Ovary (tissue), 9 donors: Measurements from ENCODE around the gene LDLRAD4. TPM values are rescaled to one million over a fixed set of nuclear protein-coding genes. Genes with fewer than 3 reads are reported as not detected.

Source experiments
- DNase-seq, 5 donors: peaks; one replicate each; pipeline ENCODE4 v3.0.0-alpha.2; 2019 to 2020
- H3K27ac ChIP-seq, 2 donors: fragments of 200-600 bp; one replicate each; pipeline versions ENCODE4 v1.5.1 to v1.8.0; 2019 to 2022
- H3K27me3 ChIP-seq: fragments of 200-600 bp; one replicate; pipeline ENCODE4 v1.8.0; 2022
- H3K36me3 ChIP-seq: fragments of 200-600 bp; sonication (generic); one replicate; pipeline ENCODE4 v1.5.1; 2019
- H3K4me1 ChIP-seq: one replicate; pipeline ENCODE4 v1.8.1; 2013; ENCODE audit warnings: mild to moderate bottlenecking, moderate library complexity; ENCODE audit not compliant: insufficient read depth
- H3K4me3 ChIP-seq: fragments of 200-600 bp; sonication (generic); one replicate; pipeline ENCODE4 v1.5.1; 2017
- H3K9me3 ChIP-seq, 2 donors: fragments of 200-600 bp in 1 of 2; sonication (generic) in 1 of 2; one replicate each; pipeline versions ENCODE4 v1.5.1 to v1.8.1; 2013 to 2019; ENCODE audit warnings: mild to moderate bottlenecking in 1 of 2, moderate library complexity in 1 of 2
- EP300 ChIP-seq: sonication (generic); formaldehyde crosslinking; IDR thresholded peaks from one replicate; pipeline ENCODE4 v1.6.1; 2017; ENCODE audit warnings: antibody characterized with exemption
- POLR2A ChIP-seq: fragments of 450-650 bp; IDR thresholded peaks from one replicate; pipeline ENCODE4 v1.6.1; 2017; ENCODE audit warnings: antibody characterized with exemption, mild to moderate bottlenecking, moderate library complexity
- WGBS, 3 donors: extraction: QIAGEN DNeasy Blood & Tissue Kit in 1 of 3; methylation state at CpG; one replicate each; pipeline versions ENCODE4 v1.1.5 to v1.1.7; 2013 to 2017; 5-methylcytosine and 5-hydroxymethylcytosine counted together
- intact Hi-C, 4 donors: fragments of 100-400 bp; cut with DNase I; formaldehyde crosslinking; loops; one replicate each; pipeline versions ENCODE4 v1.11.0 to v1.15.1; 2022 to 2023
- polyA plus RNA-seq, 2 donors: library from polyadenylated mRNA; stranded (reverse); fragments of 200-250 nt in 1 of 2; fragments of 350-450 nt in 1 of 2; fragmentation: Illumina TruSeq in 1 of 2; extraction: RNeasy Lipid Tissue Mini Kit (QIAGEN cat#74804) in 1 of 2; gene quantifications; one replicate each; pipeline ENCODE4 v1.2.3, GENCODE V29; 2013 to 2014
- total RNA-seq, 7 donors: library from RNA; depleted of rRNA in 2 of 7; stranded (reverse); fragments of >200 nt in 2 of 7; fragmentation: NEBNext Ultra II Directional in 3 of 7; extraction: Animal tissue kit (Norgen Biotek cat#: 25700) in 3 of 7; gene quantifications; one replicate each; pipeline versions ENCODE4 v1.1.0 to v1.2.4, GENCODE V29; 2016 to 2023
- TF ChIP-seq, protein P1 (sequence below), 3 donors: fragments of 450-650 bp in 2 of 3; fragments of 200-600 bp in 1 of 3; IDR thresholded peaks; one replicate each; pipeline versions ENCODE4 v1.5.1 to v1.8.0; 2016 to 2022; ENCODE audit warnings: antibody characterized with exemption in 3 of 3, mild to moderate bottlenecking in 1 of 3
- donor health status: DM: no; HTN: no; CAD: no; lungs with moderate emphysema.
- donor health status: DM: no; HTN: no; CAD: no.
- donor health status: Bipolar disorder and iron deficiency.
- donor health status: DM: yes; HTN: yes; CAD: no.
- donor health status: DM: no; HTN: no; CAD: no.
- donor health status: DM: yes; HTN: yes; CAD: no.

Gene LDLRAD4
- total and polyA plus RNA-seq, 9 donors: 2.3 to 31.6 (median 8.3) TPM

DNA sequence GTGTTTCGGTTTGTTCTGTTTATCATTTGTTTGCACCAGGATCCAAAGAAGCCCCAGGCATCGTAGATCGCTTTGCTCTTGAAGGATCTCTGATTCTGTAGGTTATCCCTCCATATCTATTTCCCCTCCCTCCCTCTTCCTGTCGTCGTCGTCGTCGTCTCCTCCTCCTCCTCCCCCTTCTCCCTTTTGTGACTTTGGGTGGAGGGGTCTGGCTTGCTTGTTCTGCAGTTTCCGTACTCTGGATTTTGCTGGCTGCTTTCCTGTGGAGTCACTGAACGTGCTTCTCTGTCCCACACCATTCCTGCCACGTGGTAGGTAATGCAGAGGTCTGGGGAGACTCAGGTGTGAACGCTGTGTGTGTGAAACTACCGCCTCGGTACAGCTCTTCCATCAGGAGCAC is 225.0 kb downstream of the LDLRAD4 start:
- Histone ChIP-seq H3K4me3 (no peak overlapping the region), H3K27ac (no peak overlapping the region), H3K4me1 (peaks cover 1% of the 10 kb centered on the region), H3K9me3 (no peaks in the 10 kb centered on the region), H3K36me3 (no peaks in the 10 kb centered on the region), H3K27me3 (no peaks in the 10 kb centered on the region)
- WGBS, 3 donors: 52 to 58% (median 56%) methylated on average over 14 of the region's 14 CpGs
- DNase-seq: no peak
- intact Hi-C loops: no loop called here
- TF ChIP-seq, protein P1, sequence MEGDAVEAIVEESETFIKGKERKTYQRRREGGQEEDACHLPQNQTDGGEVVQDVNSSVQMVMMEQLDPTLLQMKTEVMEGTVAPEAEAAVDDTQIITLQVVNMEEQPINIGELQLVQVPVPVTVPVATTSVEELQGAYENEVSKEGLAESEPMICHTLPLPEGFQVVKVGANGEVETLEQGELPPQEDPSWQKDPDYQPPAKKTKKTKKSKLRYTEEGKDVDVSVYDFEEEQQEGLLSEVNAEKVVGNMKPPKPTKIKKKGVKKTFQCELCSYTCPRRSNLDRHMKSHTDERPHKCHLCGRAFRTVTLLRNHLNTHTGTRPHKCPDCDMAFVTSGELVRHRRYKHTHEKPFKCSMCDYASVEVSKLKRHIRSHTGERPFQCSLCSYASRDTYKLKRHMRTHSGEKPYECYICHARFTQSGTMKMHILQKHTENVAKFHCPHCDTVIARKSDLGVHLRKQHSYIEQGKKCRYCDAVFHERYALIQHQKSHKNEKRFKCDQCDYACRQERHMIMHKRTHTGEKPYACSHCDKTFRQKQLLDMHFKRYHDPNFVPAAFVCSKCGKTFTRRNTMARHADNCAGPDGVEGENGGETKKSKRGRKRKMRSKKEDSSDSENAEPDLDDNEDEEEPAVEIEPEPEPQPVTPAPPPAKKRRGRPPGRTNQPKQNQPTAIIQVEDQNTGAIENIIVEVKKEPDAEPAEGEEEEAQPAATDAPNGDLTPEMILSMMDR (IDR thresholded peaks at IDR 0.05): no peak
- no peak for TF ChIP-seq POLR2A
- TF ChIP-seq EP300: no peak

DNA sequence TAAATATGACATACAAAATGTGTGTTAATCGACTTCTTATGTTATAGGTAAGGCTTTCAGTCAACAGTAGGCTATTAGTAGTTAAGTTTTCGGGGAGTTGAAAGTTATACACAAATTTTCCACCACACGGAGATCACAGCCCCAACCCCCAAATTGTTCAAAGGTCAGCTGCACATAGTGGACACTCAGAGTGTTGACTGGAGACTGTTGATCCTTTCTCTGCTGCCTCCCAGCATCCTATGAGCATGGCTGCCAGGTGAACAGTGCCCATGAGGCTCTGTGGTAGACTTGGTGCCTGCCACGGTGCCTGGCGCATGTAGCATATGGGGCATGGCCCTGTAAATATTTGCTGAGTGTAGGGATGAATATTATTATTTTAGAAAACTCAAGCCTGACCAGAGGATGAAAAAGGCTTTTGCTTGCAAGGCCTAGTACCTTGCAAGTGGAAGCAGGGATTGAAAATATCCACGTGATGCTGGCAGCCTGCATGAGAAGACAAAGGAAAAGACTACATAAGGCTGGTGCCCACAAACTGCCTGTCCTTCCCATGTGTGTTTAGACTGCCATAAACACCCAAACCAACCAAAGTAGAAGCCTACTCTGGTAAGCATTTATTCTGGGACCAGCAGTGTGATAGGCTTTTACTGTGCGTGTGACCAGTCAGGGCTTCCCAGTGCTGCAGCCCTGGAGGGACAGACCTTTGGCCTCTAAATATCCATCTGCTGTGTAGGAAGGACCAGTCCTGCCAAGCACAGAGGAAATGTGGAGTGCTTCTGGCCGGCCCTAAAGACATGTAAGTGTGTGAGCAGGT is 226.1 kb downstream of the LDLRAD4 start:
- peaks cover 1% of the 10 kb centered on the region for H3K4me1 ChIP-seq
- no peak overlapping the region for H3K27ac ChIP-seq
- intact Hi-C loops: no loop called here
- H3K9me3 ChIP-seq: no peaks in the 10 kb centered on the region
- H3K27me3 ChIP-seq: no peaks in the 10 kb centered on the region
- WGBS, 3 donors: 87 to 88% (median 87%) methylated on average over 8 of the region's 8 CpGs
- TF ChIP-seq, protein P1 (IDR thresholded peaks at IDR 0.05): no peak
- TF ChIP-seq EP300: no peak
- TF ChIP-seq POLR2A: no peak
- no peaks in the 10 kb centered on the region for H3K36me3 ChIP-seq
- no peak for DNase-seq
- no peak overlapping the region for H3K4me3 ChIP-seq

DNA sequence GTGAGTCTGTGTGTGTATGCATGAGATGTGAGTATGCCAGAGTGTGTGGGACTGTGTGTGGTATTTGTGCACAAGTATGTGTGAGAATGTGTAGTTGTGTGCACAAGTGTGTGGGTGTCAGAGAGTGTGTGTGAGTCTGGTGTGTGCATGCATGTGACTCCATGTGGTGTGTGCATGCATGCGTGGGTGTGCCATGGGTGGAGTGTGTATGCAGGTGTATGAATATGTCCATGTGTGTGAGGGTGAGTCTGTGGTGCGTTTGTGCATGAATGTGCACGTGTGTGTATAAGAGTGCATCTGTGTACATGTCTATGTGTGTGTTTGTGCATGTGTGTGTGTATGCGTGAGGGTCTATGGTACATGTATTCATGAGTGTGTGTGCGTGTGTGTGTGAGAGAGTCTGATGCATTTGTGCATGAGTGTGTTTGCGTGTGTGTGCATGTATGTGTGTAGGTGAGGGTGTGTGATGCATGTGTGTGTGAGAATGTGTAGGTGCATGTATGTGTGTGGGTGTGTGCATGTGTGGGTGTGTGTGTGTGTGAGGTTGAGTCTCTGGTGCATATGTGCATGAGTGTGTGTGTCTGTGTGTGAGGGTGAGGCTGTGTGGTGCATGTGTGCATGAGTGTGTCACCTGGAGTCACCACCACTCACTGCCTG is 226.8 kb downstream of the LDLRAD4 start:
- no peaks in the 10 kb centered on the region for H3K27me3 ChIP-seq
- H3K36me3 ChIP-seq: no peaks in the 10 kb centered on the region
- no peak for DNase-seq
- H3K9me3 ChIP-seq: no peaks in the 10 kb centered on the region
- WGBS, 3 donors: 73 to 79% (median 77%) methylated on average over 6 of the region's 6 CpGs
- TF ChIP-seq POLR2A: no peak
- TF ChIP-seq, protein P1 (IDR thresholded peaks at IDR 0.05): no peak
- TF ChIP-seq EP300: no peak
- H3K27ac ChIP-seq: no peak overlapping the region
- H3K4me3 ChIP-seq: no peak overlapping the region
- intact Hi-C loops: no loop called here
- H3K4me1 ChIP-seq: peaks cover 1% of the 10 kb centered on the region

DNA sequence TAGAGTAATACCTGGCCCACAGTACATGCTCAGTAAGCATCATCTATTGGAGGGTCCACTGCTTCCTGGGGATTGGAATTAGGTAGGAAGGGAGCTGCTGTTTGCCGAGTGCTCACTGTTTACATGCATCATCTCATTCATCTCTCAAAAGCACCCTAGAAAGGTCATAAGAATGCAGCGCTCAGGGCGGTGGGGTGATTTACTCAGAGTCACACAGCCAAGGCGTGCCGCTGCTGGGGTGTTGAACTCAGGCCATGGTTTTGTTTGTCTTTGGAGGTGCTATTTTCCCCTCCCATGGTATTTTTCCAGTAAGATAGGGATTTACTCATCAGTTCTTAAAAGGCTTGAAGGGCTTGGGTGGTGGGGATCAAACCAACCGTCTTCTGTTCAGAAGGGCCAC is 227.5 kb downstream of the LDLRAD4 start:
- Histone ChIP-seq H3K4me3 (no peak overlapping the region), H3K9me3 (no peaks in the 10 kb centered on the region), H3K27me3 (no peaks in the 10 kb centered on the region), H3K4me1 (peaks cover 1% of the 10 kb centered on the region), H3K36me3 (no peaks in the 10 kb centered on the region), H3K27ac (no peak overlapping the region)
- intact Hi-C loops: no loop called here
- WGBS, 3 donors: 91 to 94% (median 93%) methylated on average over 6 of the region's 6 CpGs
- DNase-seq: no peak
- TF ChIP-seq POLR2A (no peak), EP300 (no peak)
- TF ChIP-seq, protein P1 (IDR thresholded peaks at IDR 0.05): no peak
